GM23338 (cell line): ENCODE measurements around the gene PEPD. TPM values are rescaled to one million over a fixed set of nuclear protein-coding genes. Genes with fewer than 3 reads are reported as not detected.
A peak's percentile ranks its signal among the peaks of the same experiment; 100 is the strongest.

Experiments
- ATAC-seq: fragments of 200-7000 bp; cut with Tn5 transposase; 3 replicates; pipeline ENCODE4 v1.9.1; 2020
- DNase-seq: peaks from one replicate; pipeline ENCODE4 v3.0.0-alpha.2; 2015; ENCODE audit warnings: low spot score
- H2AFZ ChIP-seq: fragments of 200-600 bp; sonication (generic); 2 replicates; pipeline ENCODE4 v1.8.0; 2016; ENCODE audit warnings: antibody characterized with exemption, mild to moderate bottlenecking, moderate library complexity
- H3F3A ChIP-seq: fragments of 200-600 bp; sonication (generic); replicated peaks from 2 replicates; pipeline ENCODE4 v1.8.0; 2017; ENCODE audit warnings: antibody characterized with exemption, mixed run types, low read depth
- H3K27ac ChIP-seq: fragments of 200-600 bp; sonication (generic); 2 replicates; pipeline ENCODE4 v1.6.1; 2016; ENCODE audit warnings: low read depth
- H3K27me3 ChIP-seq: fragments of 200-600 bp; sonication (generic); 2 replicates; pipeline ENCODE4 v1.8.0; 2016; ENCODE audit warnings: mild to moderate bottlenecking, mixed run types, moderate library complexity; ENCODE audit not compliant: insufficient read depth
- H3K36me3 ChIP-seq: fragments of 200-600 bp; sonication (generic); 2 replicates; pipeline ENCODE4 v1.8.0; 2016; ENCODE audit warnings: mild to moderate bottlenecking; ENCODE audit not compliant: insufficient read depth
- H3K4me1 ChIP-seq: fragments of 200-600 bp; sonication (generic); 2 replicates; pipeline ENCODE4 v1.8.0; 2016; ENCODE audit warnings: mild to moderate bottlenecking, moderate library complexity; ENCODE audit not compliant: insufficient read depth
- H3K4me2 ChIP-seq: fragments of 200-600 bp; sonication (generic); 2 replicates; pipeline ENCODE4 v1.7.1; 2017; ENCODE audit warnings: mixed run types
- H3K4me3 ChIP-seq: fragments of 200-600 bp; sonication (generic); 2 replicates; pipeline ENCODE4 v1.6.1; 2016; ENCODE audit warnings: mixed run types
- H3K79me2 ChIP-seq: fragments of 200-600 bp; sonication (generic); replicated peaks from 2 replicates; pipeline ENCODE4 v1.8.0; 2017; ENCODE audit warnings: mild to moderate bottlenecking; ENCODE audit not compliant: insufficient read depth
- H3K9me2 ChIP-seq: fragments of 200-600 bp; sonication (generic); 2 replicates; pipeline ENCODE4 v1.8.0; 2017; ENCODE audit not compliant: insufficient read depth
- H4K20me1 ChIP-seq: fragments of 200-600 bp; sonication (generic); replicated peaks from 2 replicates; pipeline ENCODE4 v1.8.0; 2017; ENCODE audit warnings: mild to moderate bottlenecking; ENCODE audit not compliant: insufficient read depth
- H3K27ac Mint-ChIP-seq: 2 replicates; pipeline ENCODE4 v1.8.0; 2020; ENCODE audit warnings: inconsistent platforms, mild to moderate bottlenecking, moderate library complexity, mixed read lengths
- H3K27me3 Mint-ChIP-seq: 3 replicates; pipeline ENCODE4 v1.8.0; 2022; ENCODE audit warnings: low read depth, mild to moderate bottlenecking, moderate library complexity, mixed read lengths, inconsistent platforms; ENCODE audit not compliant: insufficient read depth, poor library complexity
- H3K36me3 Mint-ChIP-seq: 3 replicates; pipeline ENCODE4 v1.8.0; 2021; ENCODE audit warnings: low read depth, mild to moderate bottlenecking, inconsistent platforms, moderate library complexity, mixed read lengths
- H3K4me1 Mint-ChIP-seq: 3 replicates; pipeline ENCODE4 v1.8.0; 2020; ENCODE audit warnings: mild to moderate bottlenecking, inconsistent platforms, mixed read lengths
- H3K4me3 Mint-ChIP-seq: 3 replicates; pipeline ENCODE4 v1.8.0; 2021; ENCODE audit warnings: moderate library complexity, mild to moderate bottlenecking, inconsistent platforms, mixed read lengths
- H3K9me3 Mint-ChIP-seq: 3 replicates; pipeline ENCODE4 v1.8.0; 2020; ENCODE audit warnings: moderate library complexity, mild to moderate bottlenecking, inconsistent platforms, mixed read lengths
- EZH2phosphoT487 ChIP-seq: fragments of 200-600 bp; sonication (generic); IDR thresholded peaks from one replicate; pipeline ENCODE4 v1.8.1; 2018; ENCODE audit warnings: antibody characterized with exemption; ENCODE audit not compliant: unreplicated experiment
- NANOG ChIP-seq: IDR thresholded peaks from 2 replicates; pipeline ENCODE4 v1.6.1; 2016; ENCODE audit warnings: antibody characterized with exemption, borderline replicate concordance
- POLR2AphosphoS5 ChIP-seq: IDR thresholded peaks from 2 replicates; pipeline ENCODE4 v1.6.1; 2016; ENCODE audit warnings: antibody characterized with exemption, low read depth
- STAT1 ChIP-seq: IDR thresholded peaks from one replicate; pipeline ENCODE4 v1.6.1; 2016; ENCODE audit warnings: antibody characterized with exemption; ENCODE audit not compliant: unreplicated experiment
- ZNF331 ChIP-seq: fragments of 250-450 bp; sonication (Bioruptor Pico); IDR thresholded peaks from 2 replicates; pipeline ENCODE4 v1.5.0; 2020; ENCODE audit warnings: low read depth, mild to moderate bottlenecking, moderate library complexity
- polyA plus RNA-seq: library from polyadenylated mRNA; unstranded; fragments of >200 nt; fragmentation: Nextera tagmentation; extraction: Ambion mirVana; gene quantifications from 2 replicates; pipeline ENCODE4 v1.2.1, GENCODE V29; 2016
- total RNA-seq: library from RNA; depleted of rRNA; stranded (reverse); fragments of >200 nt; shearing (Covaris generic); gene quantifications from 2 replicates; pipeline ENCODE4 v1.2.3, GENCODE V29; 2014
- TF ChIP-seq, protein P1 (sequence below): IDR thresholded peaks from one replicate; pipeline ENCODE4 v1.6.1; 2018; ENCODE audit warnings: antibody characterized with exemption; ENCODE audit not compliant: unreplicated experiment

Gene PEPD
- total and polyA plus RNA-seq, 2 experiments from 2014 or later = 81.7 to 89.2 TPM

DNA sequence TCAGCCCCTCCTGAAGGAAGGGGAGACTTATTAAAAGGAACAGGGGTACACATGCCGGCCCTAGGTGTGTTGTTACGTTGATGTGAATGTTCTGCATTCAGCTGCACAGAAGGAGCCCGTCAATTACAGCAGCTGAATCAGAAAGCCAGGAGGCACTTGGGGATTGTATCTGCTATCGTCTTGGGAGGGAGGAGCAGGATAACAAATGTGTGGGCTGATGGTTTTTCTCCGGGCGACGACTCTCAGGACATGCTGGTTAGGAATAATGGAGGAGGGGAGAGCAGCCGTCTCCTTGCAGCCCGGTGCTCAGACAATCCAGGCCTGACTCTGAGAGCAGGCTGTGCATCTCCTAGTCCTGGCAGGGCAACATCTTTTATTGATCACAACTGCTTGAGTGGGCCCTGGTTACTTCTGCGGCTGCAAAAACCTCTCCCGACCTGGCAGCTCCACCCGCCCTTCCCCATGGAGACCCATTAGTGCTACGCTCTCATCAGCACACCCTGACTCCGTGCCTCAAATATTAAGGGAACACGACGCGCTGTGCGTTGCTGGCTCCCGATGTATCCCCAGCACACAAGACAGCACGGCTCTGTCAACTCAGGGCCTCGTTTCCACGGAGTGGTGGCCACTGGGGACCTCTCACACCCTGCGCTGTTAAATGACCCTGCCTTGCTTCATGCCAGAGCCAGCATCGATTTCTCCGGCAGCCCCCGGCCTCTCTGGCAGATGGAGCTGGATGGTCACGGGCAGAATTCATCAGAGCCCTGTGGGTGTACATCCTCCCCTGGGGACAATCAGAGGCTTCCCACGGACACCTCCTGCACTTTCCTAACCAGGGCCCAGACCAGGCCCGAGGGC lies 25.3 kb downstream of the PEPD start (continued):
- TF ChIP-seq, protein P1, sequence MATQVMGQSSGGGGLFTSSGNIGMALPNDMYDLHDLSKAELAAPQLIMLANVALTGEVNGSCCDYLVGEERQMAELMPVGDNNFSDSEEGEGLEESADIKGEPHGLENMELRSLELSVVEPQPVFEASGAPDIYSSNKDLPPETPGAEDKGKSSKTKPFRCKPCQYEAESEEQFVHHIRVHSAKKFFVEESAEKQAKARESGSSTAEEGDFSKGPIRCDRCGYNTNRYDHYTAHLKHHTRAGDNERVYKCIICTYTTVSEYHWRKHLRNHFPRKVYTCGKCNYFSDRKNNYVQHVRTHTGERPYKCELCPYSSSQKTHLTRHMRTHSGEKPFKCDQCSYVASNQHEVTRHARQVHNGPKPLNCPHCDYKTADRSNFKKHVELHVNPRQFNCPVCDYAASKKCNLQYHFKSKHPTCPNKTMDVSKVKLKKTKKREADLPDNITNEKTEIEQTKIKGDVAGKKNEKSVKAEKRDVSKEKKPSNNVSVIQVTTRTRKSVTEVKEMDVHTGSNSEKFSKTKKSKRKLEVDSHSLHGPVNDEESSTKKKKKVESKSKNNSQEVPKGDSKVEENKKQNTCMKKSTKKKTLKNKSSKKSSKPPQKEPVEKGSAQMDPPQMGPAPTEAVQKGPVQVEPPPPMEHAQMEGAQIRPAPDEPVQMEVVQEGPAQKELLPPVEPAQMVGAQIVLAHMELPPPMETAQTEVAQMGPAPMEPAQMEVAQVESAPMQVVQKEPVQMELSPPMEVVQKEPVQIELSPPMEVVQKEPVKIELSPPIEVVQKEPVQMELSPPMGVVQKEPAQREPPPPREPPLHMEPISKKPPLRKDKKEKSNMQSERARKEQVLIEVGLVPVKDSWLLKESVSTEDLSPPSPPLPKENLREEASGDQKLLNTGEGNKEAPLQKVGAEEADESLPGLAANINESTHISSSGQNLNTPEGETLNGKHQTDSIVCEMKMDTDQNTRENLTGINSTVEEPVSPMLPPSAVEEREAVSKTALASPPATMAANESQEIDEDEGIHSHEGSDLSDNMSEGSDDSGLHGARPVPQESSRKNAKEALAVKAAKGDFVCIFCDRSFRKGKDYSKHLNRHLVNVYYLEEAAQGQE = no peak
- TF ChIP-seq POLR2AphosphoS5 (no peak), STAT1 (no peak), ZNF331 (CRISPR knock-in tag) (no peak)

GRCh38 chr19:33493401-33494275 lies 28.0 kb downstream of the PEPD start:
- Histone ChIP-seq H3F3A (no peaks in the 10 kb centered on the region), H3K79me2 (no peaks in the 10 kb centered on the region), H3K27ac (no peak overlapping the region), H3K4me2 (no peak overlapping the region), H4K20me1 (no peaks in the 10 kb centered on the region), H3K9me2 (no peaks in the 10 kb centered on the region), H3K4me3 (no peak overlapping the region), H2AFZ (no peak overlapping the region), H3K36me3 (no peaks in the 10 kb centered on the region), H3K4me1 (no peaks in the 10 kb centered on the region), H3K27me3 (no peaks in the 10 kb centered on the region)
- TF ChIP-seq NANOG (no peak), ZNF331 (CRISPR knock-in tag) (no peak), EZH2phosphoT487 (no peak)
- TF ChIP-seq, protein P1 = no peak
- H3K4me3 Mint-ChIP-seq = no peak overlapping the region
- DNase-seq (no peak), ATAC-seq (no peak)
- peaks cover 11% of the 10 kb centered on the region for H3K36me3 Mint-ChIP-seq
- 0 out of 2 replicates have a peak overlapping the region, but pooled peaks have one; percentile 38 for H3K27ac Mint-ChIP-seq
- no peaks in the 10 kb centered on the region; the same call in 2 of the 3 replicates for H3K9me3 Mint-ChIP-seq
- peaks cover 3% of the 10 kb centered on the region for H3K27me3 Mint-ChIP-seq
- no peaks in the 10 kb centered on the region for H3K4me1 Mint-ChIP-seq
